ENCODE measurements around the gene NPR2. TPM values are rescaled to one million over a fixed set of nuclear protein-coding genes. Genes with fewer than 3 reads are reported as not detected.

Gene NPR2
- total RNA-seq, 1 experiment from 2014 or later: 12.5 TPM

DNA sequence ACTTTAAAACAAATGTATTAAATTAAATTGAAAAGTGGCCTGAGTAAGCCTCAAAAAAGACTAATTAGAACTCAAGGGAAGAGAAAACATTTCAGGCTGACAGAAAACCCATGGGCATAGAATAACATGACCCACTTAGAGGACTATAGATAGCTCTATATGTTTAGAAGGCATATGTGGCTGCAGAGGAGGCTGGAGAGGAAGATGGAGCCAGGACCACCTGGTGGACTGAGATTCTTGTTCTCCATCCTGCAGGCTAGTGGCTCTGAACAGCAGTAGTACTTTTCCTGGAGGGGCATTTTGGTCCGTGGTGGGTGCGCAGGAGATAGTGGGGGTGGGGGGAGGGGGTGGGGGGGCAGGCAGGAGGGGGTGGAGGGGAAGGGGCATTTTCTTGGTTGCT, 10.3 kb upstream of the NPR2 start:
- H4K8ac ChIP-seq (replicated peaks; ENCODE audit: insufficient read length, low read depth, low read length): no peak overlapping the region
- no peak overlapping the region for H2BK120ac ChIP-seq (ENCODE audit: low read depth, low read length, poor library complexity, severe bottlenecking)
- no peak overlapping the region for H2AK5ac ChIP-seq (ENCODE audit: insufficient read length, low read length)
- Mint-ChIP-seq H3K4me3 (no peak overlapping the region), H3K27ac (no peak overlapping the region), H3K27me3 (ENCODE audit: low read depth) (no peaks in the 10 kb centered on the region), H3K9me3 (no peaks in the 10 kb centered on the region), H3K4me1 (peaks cover 2% of the 10 kb centered on the region in 2 experiments), H3K36me3 (ENCODE audit: insufficient read depth in 1 of 3, low read depth in 3 of 3) (peaks cover 7 to 21% (median 11%) of the 10 kb centered on the region in 3 experiments)
- no peaks in the 10 kb centered on the region for H3K27me3 ChIP-seq (ENCODE audit: insufficient read depth, low read length)
- H3K4ac ChIP-seq (ENCODE audit: low read depth, low read length): no peak overlapping the region
- no peaks in the 10 kb centered on the region for H3K79me1 ChIP-seq (ENCODE audit: insufficient read depth, low read depth, low read length, poor library complexity, severe bottlenecking)
- no peaks in the 10 kb centered on the region for H3K9me3 ChIP-seq (ENCODE audit: control insufficient read depth, low read depth, low read length)
- H3K4me2 ChIP-seq (ENCODE audit: insufficient read depth, insufficient read length, low read length): no peak overlapping the region
- TF ChIP-seq, protein P1, sequence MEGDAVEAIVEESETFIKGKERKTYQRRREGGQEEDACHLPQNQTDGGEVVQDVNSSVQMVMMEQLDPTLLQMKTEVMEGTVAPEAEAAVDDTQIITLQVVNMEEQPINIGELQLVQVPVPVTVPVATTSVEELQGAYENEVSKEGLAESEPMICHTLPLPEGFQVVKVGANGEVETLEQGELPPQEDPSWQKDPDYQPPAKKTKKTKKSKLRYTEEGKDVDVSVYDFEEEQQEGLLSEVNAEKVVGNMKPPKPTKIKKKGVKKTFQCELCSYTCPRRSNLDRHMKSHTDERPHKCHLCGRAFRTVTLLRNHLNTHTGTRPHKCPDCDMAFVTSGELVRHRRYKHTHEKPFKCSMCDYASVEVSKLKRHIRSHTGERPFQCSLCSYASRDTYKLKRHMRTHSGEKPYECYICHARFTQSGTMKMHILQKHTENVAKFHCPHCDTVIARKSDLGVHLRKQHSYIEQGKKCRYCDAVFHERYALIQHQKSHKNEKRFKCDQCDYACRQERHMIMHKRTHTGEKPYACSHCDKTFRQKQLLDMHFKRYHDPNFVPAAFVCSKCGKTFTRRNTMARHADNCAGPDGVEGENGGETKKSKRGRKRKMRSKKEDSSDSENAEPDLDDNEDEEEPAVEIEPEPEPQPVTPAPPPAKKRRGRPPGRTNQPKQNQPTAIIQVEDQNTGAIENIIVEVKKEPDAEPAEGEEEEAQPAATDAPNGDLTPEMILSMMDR (conservative IDR thresholded peaks at IDR 0.05): no peak
- no CpG with 5 or more reads among the region's 2 CpGs for WGBS (ENCODE audit: extremely low coverage, insufficient read length, low lambda C conversion rate)
- no peak overlapping the region for H3K9ac ChIP-seq (ENCODE audit: extremely low read depth, insufficient read length, low read length)
- H2AFZ ChIP-seq (ENCODE audit: low read length): no peak overlapping the region
- H2BK5ac ChIP-seq (ENCODE audit: insufficient read length, low read length): no peak overlapping the region
- no peaks in the 10 kb centered on the region for H3K4me1 ChIP-seq (ENCODE audit: insufficient read depth, low read length)
- H2BK15ac ChIP-seq (ENCODE audit: low read depth, low read length): no peak overlapping the region
- no peak overlapping the region for H3K27ac ChIP-seq (ENCODE audit: insufficient read length, low read depth, low read length)
- no peak overlapping the region for H3T11ph ChIP-seq (ENCODE audit: low read length)
- no peak overlapping the region for H2BK20ac ChIP-seq (ENCODE audit: low read depth, low read length, poor library complexity, severe bottlenecking)
- no peak overlapping the region for H2BK12ac ChIP-seq (ENCODE audit: insufficient read length, low read depth, low read length)
- no peak overlapping the region for H3K18ac ChIP-seq (ENCODE audit: insufficient read length, low read depth, low read length)
- H3K56ac ChIP-seq (ENCODE audit: insufficient read length, low read depth, low read length): no peak overlapping the region
- H3K23ac ChIP-seq (ENCODE audit: insufficient read length, low read depth, low read length): no peak overlapping the region
- no peaks in the 10 kb centered on the region for H3K79me2 ChIP-seq (ENCODE audit: insufficient read depth, low read length)
- no peak overlapping the region for H4K5ac ChIP-seq (ENCODE audit: insufficient read length, low read depth, low read length)
- no peak overlapping the region for H3K14ac ChIP-seq (ENCODE audit: insufficient read depth, low read length)
- no peaks in the 10 kb centered on the region for H3K23me2 ChIP-seq (ENCODE audit: insufficient read length, low read depth, low read length, poor library complexity, severe bottlenecking)
- H4K91ac ChIP-seq (ENCODE audit: insufficient read length, low read depth, low read length): no peak overlapping the region
- DNase-seq: no peak
- H4K20me1 ChIP-seq (ENCODE audit: control insufficient read depth, insufficient read depth, insufficient read length): no peaks in the 10 kb centered on the region
